ENCODE measurements around the gene VCP.
A peak's percentile ranks its signal among the peaks of the same experiment; 100 is the strongest.

VCP gene

GRCh38 chr9:35074141-35074540, 1.7 kb upstream of the VCP start:
- no peak for DNase-seq (ENCODE audit: low spot score)
- no peak overlapping the region for H3K4me3 ChIP-seq
- TF ChIP-seq CTCF (IDR thresholded peaks at IDR 0.05), result no peak
- H3K27ac ChIP-seq, result no peak overlapping the region

GRCh38 chr9:35073279-35073612, 821 bp upstream of the VCP start:
- Histone ChIP-seq H3K4me3 (no peak overlapping the region), H3K27ac (no peak overlapping the region)
- DNase-seq (ENCODE audit: low spot score), result no peak
- TF ChIP-seq CTCF (IDR thresholded peaks at IDR 0.05), result no peak

GRCh38 chr9:35071814-35072460, 488 bp downstream of the VCP start:
- Histone ChIP-seq H3K27ac (peak overlapping the region; percentile 98 to 100), H3K4me3 (peak overlapping the region; percentile 96)
- DNase-seq (ENCODE audit: low spot score), result peak; percentile 92
- no peak for TF ChIP-seq CTCF (IDR thresholded peaks at IDR 0.05)

GRCh38 chr9:35070823-35071813, 1.3 kb downstream of the VCP start:
- DNase-seq (ENCODE audit: low spot score), result no peak
- no peak for TF ChIP-seq CTCF (IDR thresholded peaks at IDR 0.05)

GRCh38 chr9:35069020-35069419, 3.4 kb downstream of the VCP start:
- no peak for TF ChIP-seq CTCF (IDR thresholded peaks at IDR 0.05)
- Histone ChIP-seq H3K4me3 (no peak overlapping the region), H3K27ac (no peak overlapping the region)
- DNase-seq (ENCODE audit: low spot score), result no peak

More at GRCh38 chr9:35070823-35071813, 1.3 kb downstream of the VCP start:
- Histone ChIP-seq H3K27ac (peak overlapping the region; percentile 98 to 100), H3K4me3 (peak overlapping the region; percentile 96)

GRCh38 chr9:35067056-35067455, 5.4 kb downstream of the VCP start:
- TF ChIP-seq CTCF (IDR thresholded peaks at IDR 0.05), result no peak
- Histone ChIP-seq H3K27ac (no peak overlapping the region), H3K4me3 (no peak overlapping the region)
- no peak for DNase-seq (ENCODE audit: low spot score)
